GM12872 (cell line): ENCODE measurements around the gene COASY.
"Not testable (repeated sequence)": the region's sequence is repeated elsewhere in the genome, so short reads cannot be mapped to it uniquely, and the experiment has no call there.

ENCODE experiments used
- TF ChIP-seq, protein P1 (sequence below): IDR thresholded peaks from 3 replicates; pipeline ENCODE4 v1.5.1; 2011; ENCODE audit warnings: low read depth, mild to moderate bottlenecking, low read length, moderate library complexity; ENCODE audit not compliant: insufficient read depth

Gene COASY

DNA sequence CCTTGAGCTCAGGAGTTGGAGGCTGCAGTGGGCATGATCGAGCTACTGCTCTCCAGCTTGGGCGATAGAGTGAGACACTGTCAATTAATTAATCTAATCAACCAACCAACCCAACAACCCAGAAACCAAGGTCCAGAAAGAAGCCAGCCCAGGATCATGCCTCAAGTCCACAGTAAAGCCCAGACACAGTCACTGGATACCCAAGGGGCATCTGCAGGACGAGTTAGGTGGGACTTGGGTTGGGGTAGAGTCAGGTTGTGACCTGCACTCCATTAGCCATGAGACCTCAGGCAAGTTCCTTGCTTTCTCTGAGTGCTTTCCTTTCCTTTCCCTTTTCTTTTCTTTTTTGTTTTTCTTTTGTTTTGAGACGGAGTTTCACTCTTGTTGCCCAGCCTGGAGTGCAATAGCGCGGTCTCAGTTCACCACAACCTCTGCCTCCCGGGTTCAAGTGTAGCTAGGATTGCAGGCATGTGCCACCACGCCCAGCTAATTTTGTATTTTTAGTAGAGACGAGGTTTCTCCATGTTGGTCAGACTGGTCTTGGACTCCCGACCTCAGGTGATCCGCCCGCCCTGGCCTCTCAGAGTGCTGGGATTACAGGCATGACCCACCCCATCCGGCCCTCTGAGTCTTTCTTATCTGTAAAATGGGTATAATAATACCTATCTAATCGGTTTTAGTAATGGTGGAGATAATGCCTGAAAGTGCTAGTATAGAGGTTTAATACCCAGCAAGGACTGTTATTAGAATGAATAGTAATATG lies 12.8 kb upstream of the COASY start:
- TF ChIP-seq, protein P1, sequence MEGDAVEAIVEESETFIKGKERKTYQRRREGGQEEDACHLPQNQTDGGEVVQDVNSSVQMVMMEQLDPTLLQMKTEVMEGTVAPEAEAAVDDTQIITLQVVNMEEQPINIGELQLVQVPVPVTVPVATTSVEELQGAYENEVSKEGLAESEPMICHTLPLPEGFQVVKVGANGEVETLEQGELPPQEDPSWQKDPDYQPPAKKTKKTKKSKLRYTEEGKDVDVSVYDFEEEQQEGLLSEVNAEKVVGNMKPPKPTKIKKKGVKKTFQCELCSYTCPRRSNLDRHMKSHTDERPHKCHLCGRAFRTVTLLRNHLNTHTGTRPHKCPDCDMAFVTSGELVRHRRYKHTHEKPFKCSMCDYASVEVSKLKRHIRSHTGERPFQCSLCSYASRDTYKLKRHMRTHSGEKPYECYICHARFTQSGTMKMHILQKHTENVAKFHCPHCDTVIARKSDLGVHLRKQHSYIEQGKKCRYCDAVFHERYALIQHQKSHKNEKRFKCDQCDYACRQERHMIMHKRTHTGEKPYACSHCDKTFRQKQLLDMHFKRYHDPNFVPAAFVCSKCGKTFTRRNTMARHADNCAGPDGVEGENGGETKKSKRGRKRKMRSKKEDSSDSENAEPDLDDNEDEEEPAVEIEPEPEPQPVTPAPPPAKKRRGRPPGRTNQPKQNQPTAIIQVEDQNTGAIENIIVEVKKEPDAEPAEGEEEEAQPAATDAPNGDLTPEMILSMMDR: no peak

DNA sequence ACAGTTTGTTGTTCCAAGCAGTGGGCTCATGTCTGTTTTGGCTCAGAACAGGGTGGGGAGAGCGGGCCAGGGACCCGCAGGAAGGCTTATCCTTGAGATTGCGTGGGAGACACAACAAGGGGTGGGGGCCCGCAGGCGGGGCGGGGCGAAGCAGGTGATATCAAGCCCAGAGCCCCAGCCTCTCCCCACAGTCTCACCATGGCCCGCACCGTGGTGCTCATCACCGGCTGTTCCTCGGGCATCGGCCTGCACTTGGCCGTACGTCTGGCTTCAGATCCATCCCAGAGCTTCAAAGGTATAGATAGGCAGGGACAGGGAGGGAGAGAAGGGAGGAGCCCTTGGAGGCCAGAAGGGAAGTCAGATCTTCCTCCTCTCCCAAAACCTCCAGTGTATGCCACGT lies 9.2 kb upstream of the COASY start, which contains the start of gene HSD17B1:
Gene HSD17B1, plus strand, starts transcription at position 188 of the 400 bp plus-strand sequence. Its CDS starts 11 bp downstream, at position 199.
- TF ChIP-seq, protein P1: not testable (repeated sequence)

DNA sequence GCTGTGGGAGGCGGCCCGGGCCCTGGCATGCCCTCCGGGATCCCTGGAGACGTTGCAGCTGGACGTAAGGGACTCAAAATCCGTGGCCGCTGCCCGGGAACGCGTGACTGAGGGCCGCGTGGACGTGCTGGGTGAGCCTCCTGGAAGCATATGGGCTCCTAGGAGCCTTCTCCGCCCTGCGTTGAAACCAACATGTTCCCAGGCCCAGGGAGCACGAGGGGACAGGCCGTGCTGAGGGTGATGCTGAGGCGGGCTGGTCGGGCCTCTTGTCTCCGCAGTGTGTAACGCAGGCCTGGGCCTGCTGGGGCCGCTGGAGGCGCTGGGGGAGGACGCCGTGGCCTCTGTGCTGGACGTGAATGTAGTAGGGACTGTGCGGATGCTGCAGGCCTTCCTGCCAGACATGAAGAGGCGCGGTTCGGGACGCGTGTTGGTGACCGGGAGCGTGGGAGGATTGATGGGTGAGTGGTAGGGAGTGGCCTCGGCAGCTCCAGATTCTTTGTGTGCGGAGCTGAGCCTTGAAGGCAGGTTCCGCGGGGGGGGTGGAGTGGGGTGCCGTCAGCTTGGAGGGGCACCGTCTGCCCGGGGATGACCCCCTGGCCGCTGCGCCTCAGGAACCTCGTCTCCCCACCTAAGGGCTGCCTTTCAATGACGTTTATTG lies 8.7 kb upstream of the COASY start:
- TF ChIP-seq, protein P1: no peak

DNA sequence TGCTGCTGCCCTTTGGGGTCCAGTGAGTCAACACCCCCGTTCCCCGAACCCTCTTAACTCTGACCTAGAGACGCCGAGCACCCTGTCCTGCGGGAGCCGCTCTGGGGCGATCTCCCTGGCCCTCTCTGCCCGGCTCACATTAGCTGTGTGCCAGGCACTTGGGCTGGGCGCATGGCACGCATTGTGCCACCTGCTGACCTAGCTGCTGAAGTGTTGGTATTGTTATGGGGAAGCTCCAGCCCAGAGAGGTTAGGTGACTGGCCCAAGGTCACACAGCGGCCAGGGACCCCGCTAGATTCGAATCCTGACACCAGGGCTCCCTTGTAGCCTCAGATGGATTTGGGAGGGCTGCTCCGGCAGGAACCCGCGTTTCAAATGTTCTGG lies 8.1 kb upstream of the COASY start:
- TF ChIP-seq, protein P1: no peak

DNA sequence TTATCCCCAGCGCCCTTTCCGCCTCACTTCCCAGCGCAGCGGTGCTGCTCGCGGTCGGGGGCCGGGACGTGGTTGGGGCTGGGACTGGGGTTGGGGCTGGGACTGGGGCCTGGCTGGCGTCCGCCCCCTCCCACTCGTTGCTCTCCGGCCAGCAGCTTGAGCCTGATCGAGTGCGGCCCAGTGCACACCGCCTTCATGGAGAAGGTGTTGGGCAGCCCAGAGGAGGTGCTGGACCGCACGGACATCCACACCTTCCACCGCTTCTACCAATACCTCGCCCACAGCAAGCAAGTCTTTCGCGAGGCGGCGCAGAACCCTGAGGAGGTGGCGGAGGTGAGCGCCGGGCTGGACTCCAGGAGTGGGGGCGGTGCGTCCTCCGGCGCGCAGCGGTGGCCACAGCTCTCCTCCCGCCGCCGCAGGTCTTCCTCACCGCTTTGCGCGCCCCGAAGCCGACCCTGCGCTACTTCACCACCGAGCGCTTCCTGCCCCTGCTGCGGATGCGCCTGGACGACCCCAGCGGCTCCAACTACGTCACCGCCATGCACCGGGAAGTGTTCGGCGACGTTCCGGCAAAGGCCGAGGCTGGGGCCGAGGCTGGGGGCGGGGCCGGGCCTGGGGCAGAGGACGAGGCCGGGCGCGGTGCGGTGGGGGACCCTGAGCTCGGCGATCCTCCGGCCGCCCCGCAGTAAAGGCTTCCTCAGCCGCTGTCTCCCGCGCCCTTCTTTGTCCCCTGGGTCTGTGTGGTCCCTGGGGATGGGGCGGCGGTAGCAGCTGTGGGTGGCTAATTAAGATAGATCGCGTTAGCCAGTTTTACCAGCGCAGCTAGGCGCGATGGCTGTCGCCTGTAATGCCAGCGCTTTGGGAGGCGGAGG lies 7.5 kb upstream of the COASY start:
- TF ChIP-seq, protein P1: no peak

DNA sequence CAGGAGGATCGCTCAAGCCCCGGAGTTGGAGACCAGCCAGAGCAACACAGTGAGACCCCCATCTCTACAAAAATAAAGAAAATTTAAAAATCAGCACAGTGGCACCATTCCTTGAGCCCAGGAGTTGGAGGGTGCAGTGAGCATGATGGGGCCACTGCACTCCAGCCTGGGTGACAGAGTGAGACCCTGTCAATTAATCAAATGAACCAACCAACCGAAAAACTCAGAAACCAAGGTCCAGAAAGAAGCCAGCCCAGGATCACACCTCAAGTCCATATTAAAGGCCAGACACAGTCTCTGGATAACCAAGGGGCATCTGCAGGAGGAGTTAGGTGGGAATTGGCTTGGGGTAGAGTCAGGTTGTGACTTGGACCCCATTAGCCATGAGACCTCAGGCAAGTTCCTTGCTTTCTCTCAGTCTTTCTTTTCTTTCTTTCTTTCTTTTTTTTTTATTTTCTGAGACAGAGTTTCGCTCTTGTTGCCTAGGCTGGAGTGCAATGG lies 6.8 kb upstream of the COASY start:
- TF ChIP-seq, protein P1: no peak
